NCI-H187 treated with DMSO at 0.1 percent for 48 hours (cell line): ENCODE results near the gene CCDC188.

Experiments used
- DNase-seq: peaks from one replicate; lab custom pipeline; 2025; lab: John Stamatoyannopoulos, UW

CCDC188 gene

DNA sequence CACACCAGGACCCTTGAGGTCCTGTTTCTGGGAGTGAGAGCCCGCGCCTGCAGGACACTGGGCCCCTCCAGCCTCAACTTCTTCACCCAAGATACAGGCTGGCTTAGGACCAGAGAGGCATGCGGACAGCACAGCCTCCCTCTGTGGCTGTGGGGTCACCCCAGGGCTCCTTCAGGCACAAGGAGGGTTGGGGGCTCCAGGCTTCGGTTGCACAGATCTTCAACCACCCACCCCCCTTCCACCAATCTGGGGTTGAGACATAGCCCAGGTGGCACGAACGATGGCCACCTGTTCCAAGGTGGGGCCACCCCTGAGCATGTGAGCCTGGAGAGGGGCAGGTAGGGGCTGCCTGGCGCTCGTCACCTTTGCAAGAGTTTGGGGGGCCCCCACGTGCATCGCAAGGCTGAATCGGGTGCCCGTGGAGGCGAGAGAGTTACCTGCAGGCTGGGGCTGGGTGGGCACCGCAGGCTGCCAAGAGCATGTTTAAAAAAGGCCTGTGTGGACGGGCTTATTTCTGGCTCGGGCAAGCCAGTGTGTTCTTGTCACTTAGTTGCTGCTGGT is 18.1 kb downstream of the CCDC188 start:
- DNase-seq = no peak

GRCh38 chr22:20131859-20132685 is 18.8 kb downstream of the CCDC188 start:
- no peak for DNase-seq

GRCh38 chr22:20131597-20131858 is 19.3 kb downstream of the CCDC188 start, which contains the start of gene ZDHHC8:
TSS of gene ZDHHC8 (plus strand) at chr22:20131804. CDS start at chr22:20131948, 144 bp downstream.
- no peak for DNase-seq

DNA sequence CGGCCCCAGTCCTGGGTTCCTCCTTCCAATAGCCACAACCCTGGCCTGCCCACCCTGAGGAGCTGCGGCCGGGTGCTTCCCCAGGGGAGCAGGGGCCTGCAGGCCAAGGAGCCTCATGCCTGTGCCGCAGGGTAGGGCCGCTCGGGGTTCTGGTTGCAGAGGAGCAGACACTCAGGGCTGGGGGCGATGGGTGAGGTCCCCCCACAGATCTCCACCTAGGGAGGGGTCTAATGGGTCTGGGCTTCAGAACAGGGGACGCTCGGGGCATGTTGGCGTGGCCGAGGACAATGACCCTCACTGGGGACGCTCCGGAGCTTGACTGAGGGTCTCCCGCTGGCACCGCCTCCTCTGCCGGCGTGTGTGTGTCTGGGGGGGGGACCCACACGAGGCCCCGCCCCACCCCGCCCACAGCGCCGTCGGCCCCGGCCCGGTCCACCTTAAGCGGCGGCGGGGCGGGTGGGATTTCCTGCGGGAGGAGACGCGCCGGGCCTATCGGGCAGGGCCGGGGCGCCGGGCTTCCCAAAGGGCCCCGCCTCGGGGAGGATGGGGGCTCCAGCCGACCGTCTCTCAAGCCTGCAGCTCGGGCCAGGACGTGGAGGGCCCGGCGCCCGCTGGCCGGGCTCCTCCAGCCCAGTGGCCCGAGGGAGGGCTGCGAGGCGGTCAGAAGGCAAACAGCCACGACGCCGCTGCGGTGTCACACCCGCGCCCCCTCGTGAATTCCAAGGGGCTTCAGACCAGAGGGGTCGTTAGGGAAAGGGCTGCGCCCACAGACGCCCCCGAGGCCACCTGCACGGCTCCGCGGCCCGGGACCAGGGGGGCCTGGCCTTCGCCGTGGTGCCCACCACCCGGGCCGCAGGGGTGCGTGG is 19.9 kb downstream of the CCDC188 start:
- DNase-seq = no peak

- no peak for DNase-seq
Observed at GRCh38 chr22:20130319-20130718, 20.5 kb downstream of the CCDC188 start.

- DNase-seq = no peak
Observed at GRCh38 chr22:20129747-20130014, 21.2 kb downstream of the CCDC188 start.

DNA sequence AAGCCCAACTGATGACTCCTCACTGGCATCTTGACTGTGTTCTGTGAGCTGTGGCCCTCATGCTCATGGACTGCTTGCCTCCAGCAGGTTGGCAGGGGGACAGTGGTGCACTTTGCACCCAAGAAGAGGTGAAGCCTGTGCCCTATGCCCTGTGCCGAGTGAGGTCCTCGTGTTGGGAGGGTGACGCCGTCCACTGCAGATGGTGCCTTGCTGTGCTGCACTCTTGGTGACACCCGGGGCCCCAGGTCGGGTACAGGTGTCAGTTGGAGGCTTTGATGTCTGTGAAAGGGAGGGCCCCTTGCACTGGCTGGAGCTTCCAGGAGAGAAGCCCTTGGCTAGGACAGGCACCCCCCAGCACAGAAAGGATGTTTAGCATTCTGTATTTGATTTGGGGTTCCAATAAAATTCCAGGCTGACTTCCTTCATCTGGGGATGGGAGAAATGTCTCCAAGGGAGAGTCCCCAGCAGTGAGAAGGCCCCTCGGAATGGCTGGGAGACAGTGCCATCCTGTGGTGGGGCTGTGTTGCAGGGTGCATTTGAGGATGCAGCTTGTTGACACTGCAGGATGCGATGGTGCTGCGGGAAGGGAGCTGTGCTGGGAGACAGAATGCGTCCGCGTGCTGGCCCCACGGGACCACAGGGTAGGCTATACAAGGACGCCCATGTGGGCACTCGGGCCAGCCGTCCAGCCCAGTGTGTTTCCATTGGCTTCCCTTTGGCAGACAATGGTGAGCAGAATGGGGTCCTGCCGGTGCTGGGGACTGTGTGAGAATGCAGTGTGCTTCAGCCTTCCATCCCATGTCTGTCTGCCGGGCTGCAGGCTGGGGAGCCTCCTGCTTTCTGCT is 21.7 kb downstream of the CCDC188 start:
- no peak for DNase-seq

DNA sequence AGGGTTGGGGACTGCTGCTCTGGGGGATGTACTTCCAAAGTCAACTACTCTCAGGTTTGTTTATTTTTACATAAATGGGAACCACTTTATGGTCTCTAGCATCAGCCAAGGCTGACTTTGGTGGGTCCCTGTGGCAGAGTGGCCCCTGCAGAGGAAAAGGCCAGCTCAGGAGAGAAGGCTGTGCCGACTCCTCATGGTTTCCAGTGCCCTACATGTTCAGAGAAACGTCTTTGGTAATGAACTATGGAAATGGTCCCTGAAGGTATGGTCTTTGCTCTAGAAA is 22.3 kb downstream of the CCDC188 start:
- no peak for DNase-seq

- DNase-seq = no peak
Observed at GRCh38 chr22:20127869-20128618, 22.8 kb downstream of the CCDC188 start.

- DNase-seq = no peak
Observed at GRCh38 chr22:20127318-20127868, 23.5 kb downstream of the CCDC188 start.

GRCh38 chr22:20126284-20127029 is 24.4 kb downstream of the CCDC188 start:
- no peak for DNase-seq

GRCh38 chr22:20125201-20126174 is 25.4 kb downstream of the CCDC188 start:
- no peak for DNase-seq

DNA sequence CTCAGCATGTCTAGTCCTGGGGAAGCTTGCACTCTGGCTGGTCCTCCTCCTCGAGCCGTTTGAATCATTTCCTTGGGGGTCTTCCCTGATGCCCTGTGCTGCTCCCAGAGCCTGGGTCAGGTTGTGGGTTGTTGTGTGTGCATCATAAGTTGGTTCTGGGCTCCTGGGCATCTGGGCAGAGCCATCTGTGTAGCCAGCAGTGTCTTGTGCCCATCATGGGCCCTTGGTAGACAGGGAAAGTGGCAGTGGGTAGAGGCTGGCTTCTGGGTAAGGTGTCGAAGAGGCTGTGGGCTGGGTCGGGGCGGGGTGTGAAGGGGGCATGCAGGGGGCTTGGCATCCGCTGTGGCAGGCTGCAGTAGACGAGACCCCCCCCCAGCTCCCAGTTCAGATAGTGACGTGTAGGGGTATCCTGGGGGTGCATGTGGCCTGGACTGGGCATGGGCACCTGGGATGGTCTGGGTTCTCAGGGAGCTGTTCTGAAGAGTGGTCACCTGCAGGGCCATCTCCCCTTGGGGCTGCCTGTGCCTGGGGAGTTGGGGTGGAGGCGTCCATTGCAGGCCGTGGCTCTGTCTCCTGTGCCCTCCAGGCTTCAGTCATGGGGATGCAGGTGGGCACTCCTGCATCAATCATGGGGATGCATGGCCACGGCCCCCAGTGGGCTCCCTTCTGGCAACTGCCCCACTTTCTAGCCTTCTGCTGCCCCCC is 26.6 kb downstream of the CCDC188 start:
- DNase-seq = no peak

DNA sequence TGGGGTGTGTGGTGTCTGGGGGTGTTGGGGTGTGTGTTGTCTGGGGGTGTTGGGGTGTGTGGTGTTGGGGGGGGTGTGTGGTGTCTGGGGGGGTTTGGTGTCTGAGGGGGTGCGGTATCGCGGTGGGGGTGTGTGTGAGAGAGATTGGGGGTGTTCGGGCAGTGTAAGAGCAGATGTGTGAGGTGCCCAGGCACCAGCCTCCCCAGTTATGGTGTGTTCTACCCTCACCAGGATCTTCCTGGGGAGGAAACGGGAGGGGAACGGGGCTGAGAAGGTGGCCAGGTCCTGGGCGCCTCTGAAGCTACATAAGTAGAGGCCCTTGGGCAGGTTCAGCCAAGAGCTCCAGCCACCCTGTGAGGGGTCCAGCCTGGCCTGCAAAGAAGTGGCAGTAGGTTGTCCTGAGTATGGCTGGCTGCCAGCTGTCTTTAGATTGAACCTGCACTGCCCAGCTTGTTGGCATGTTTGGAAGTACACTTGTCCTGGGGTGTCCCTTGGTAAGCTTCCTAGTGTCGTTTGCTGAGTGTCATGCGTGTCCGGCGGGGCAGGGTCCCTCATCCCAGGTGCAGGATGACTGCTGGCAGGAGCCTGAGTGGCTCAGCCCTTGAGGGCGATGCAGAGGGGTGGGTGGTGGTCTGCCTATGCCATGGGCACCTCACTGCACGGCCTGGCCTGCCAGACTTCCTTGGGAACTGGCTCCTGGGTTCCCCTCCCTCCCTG is 27.3 kb downstream of the CCDC188 start:
- DNase-seq = no peak

DNA sequence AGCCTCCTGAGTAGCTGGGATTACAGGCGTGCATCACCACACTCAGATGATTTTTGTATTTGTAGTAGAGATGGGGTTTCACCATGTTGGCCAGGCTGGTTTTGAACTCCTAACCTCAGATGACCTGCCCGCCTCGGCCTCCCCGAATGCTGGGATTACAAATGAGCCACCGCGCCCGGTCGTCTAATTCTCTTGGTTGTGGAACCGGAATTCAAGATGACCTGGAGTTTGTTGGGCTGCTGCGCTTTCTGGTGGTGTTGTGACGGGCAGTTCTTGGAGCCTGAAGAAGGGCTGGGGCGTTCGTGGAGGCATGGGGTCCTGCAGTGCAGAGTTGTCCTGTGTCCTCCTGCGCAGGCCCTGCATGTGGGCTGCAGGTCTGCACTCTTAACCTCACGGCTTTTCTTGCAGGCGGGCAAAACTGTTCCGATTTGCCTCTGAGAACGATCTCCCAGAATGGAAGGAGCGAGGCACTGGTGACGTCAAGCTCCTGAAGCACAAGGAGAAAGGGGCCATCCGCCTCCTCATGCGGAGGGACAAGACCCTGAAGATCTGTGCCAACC is 28.9 kb downstream of the CCDC188 start:
- DNase-seq = no peak

DNA sequence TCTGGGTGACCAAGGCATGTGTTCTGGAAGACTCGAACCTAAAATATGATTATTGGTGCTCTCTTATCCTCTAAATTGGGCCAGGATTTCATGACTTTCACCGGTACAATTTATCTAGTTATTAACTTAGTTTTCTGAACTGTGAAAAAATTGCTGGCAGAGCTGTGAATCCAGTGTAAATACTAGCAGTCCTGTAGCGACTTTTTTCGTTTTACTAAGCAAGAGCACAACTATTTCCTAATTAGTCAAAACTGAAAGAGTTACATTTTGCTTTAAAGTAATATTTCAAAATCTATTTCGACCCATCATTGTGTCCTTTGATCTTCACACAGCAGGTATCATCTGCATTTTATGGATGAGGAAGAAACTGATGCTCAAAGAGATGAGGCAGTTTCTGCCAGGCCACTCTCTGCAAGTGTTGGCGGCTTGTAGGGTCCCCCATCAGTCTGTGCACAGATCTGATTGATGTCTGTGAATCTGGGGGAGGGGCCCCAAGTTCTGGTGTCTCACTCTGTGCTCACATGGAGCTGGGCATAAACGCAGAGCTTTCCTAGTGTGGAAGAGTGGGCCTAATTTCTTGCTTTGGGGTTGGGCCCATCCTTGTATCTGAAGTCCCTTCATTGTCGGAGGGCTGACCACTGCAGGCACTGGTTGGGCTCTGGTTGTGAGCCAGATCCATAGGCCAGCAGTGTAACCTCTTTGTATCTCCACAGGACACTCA is 32.4 kb downstream of the CCDC188 start:
- DNase-seq = no peak

- DNase-seq = no peak
Observed at GRCh38 chr22:20117633-20118299, 33.1 kb downstream of the CCDC188 start.
